Gastrocnemius medialis (tissue), 4 donors: ENCODE data around the gene DEFB108B. TPM values are rescaled to one million over a fixed set of nuclear protein-coding genes. Genes with fewer than 3 reads are reported as not detected.
A peak's percentile ranks its signal among the peaks of the same experiment; 100 is the strongest.
"Not testable (repeated sequence)": the region's sequence is repeated elsewhere in the genome, so short reads cannot be mapped to it uniquely, and the experiment has no call there.

ENCODE experiments used
- ATAC-seq, 2 donors: fragments of 150-250 bp; one replicate each; pipeline ENCODE4 v1.9.1; 2016
- DNase-seq, 2 donors: peaks; one replicate each; pipeline ENCODE4 v3.0.0-alpha.2; 2019
- H3K27ac ChIP-seq, 4 donors: fragments of 200-600 bp; sonication (generic); 1 replicate in 1 of 4; 2 replicates in 3 of 4; pipeline ENCODE4 v1.5.1; 2016 to 2018; ENCODE audit warnings: mild to moderate bottlenecking in 2 of 4, moderate library complexity in 1 of 4
- H3K27me3 ChIP-seq, 3 donors: fragments of 200-600 bp; sonication (generic) in 2 of 3; 1 replicate in 1 of 3; 2 replicates in 2 of 3; pipeline versions ENCODE4 v1.5.1 to v1.6.0; 2016 to 2019; ENCODE audit warnings: mild to moderate bottlenecking in 1 of 3, moderate library complexity in 1 of 3
- H3K36me3 ChIP-seq, 2 donors: fragments of 200-600 bp; sonication (generic) in 1 of 2; one replicate each; pipeline ENCODE4 v1.5.1; 2017 to 2018
- H3K4me1 ChIP-seq, 2 donors: fragments of 200-600 bp; sonication (generic) in 1 of 2; one replicate each; pipeline ENCODE4 v1.5.1; 2016 to 2017; ENCODE audit warnings: mild to moderate bottlenecking in 2 of 2
- H3K4me3 ChIP-seq, 4 donors: fragments of 200-600 bp; sonication (generic) in 3 of 4; 1 replicate in 1 of 4; 2 replicates in 3 of 4; pipeline ENCODE4 v1.5.1; 2016 to 2019; ENCODE audit warnings: mild to moderate bottlenecking in 2 of 4
- H3K9me3 ChIP-seq, 3 donors: fragments of 200-600 bp; sonication (generic) in 2 of 3; 1 replicate in 1 of 3; 2 replicates in 2 of 3; pipeline ENCODE4 v1.5.1; 2016 to 2019
- in situ Hi-C, 4 donors: fragments of 200-750 bp; cut with MboI; loops; one replicate each; pipeline versions ENCODE4 v1.15.0 to v1.8.0; 2017; ENCODE audit warnings: low sequenced_read_pairs in 4 of 4
- intact Hi-C: fragments of 100-400 bp; cut with DNase I; formaldehyde crosslinking; loops from one replicate; pipeline ENCODE4 v1.15.1; 2023; ENCODE audit warnings: low total_unique reads
- total RNA-seq, 4 donors: library from RNA; depleted of rRNA; stranded (reverse); fragments of >200 nt; gene quantifications; one replicate each; pipeline versions ENCODE4 v1.1.0 to v1.2.3, GENCODE V29; 2016
- TF ChIP-seq, protein P1 (sequence below), 5 experiments: fragments of 450-650 bp in 3 of 5; fragments of 200-600 bp in 2 of 5; sonication (generic) in 2 of 5; IDR thresholded peaks in 4 of 5; conservative IDR thresholded peaks in 1 of 5; 1 replicate in 4 of 5; 2 replicates in 1 of 5; pipeline ENCODE4 v1.5.1; 2016 to 2019; ENCODE audit warnings: antibody characterized with exemption in 5 of 5, mild to moderate bottlenecking in 3 of 5, moderate library complexity in 3 of 5

DEFB108B gene
- total RNA-seq, 4 donors from 2014 or later = not detected

- H3K9me3 ChIP-seq, intact Hi-C loops, in situ Hi-C loops, H3K36me3 ChIP-seq, H3K27ac ChIP-seq, H3K4me3 ChIP-seq, ATAC-seq, H3K27me3 ChIP-seq, H3K4me1 ChIP-seq, DNase-seq: not testable (repeated sequence)
Observed at GRCh38 chr11:71804158-71804947, 28.6 kb upstream of the DEFB108B start.

DNA sequence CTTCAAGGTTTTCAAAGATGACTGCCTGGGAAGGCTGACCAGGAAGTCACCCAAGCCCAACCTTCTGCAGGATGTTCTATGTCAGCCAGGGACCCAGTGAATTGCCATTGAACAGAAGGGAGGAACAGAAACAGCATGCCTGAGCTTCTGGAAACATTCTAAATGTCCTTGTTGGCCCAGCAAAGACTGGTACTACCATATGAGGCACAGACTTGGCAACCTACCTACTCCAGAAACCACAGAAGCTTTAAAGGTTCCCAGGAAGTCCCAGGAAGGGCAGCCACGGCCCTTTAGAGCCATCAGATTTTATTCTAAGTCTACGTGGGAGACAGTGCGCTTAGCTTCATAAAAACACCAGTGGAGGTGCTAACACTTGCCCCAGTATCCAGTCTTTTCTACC is 20.5 kb upstream of the DEFB108B start:
- H3K4me3 ChIP-seq, intact Hi-C loops, H3K27ac ChIP-seq, H3K9me3 ChIP-seq, DNase-seq, H3K4me1 ChIP-seq, in situ Hi-C loops, H3K36me3 ChIP-seq, ATAC-seq, H3K27me3 ChIP-seq: not testable (repeated sequence)

DNA sequence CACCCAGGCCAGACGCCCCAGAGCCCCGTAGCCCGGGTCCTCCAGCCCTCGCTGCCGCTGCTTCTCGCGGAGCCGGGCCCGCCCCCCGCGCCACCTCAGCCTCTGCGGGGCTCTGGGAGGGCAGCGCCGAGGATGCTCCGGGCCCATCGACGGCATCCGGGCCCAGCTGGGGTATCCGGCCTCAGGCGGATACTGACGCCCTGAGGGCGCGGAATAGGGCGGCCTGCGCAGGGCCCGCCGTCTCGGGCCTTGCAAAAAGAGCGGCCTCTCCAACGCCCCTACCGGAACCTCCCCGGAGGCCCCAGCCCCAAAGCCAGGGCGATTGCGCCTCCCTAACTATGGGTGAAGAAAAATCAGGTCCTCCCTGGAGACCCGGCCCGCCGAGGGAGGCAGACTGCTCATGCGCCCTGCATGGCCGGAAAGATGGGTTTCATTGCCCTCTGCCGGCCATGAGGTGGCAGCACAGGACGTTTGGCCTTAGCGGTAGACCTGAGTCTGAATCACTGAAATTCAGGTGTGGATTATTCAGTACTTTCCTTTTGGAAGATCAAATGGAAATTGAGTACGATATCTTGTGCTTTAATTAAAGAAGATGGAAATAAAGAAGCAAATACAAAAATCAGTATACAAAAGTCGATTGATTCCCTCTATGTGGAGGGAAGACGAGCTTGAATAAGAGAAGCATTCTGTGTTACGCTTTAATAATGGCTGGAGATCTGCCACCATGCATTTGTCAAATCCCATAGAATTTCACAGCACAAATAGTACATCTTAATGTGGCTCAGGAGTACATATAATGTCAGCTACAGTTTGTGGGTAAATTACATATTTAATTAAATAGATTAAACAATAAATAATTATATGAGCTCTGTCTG is 19.3 kb upstream of the DEFB108B start:
- H3K27me3 ChIP-seq, intact Hi-C loops, H3K9me3 ChIP-seq, H3K4me1 ChIP-seq, H3K36me3 ChIP-seq, in situ Hi-C loops: not testable (repeated sequence)
- Histone ChIP-seq H3K27ac (peak overlapping the region in 1 of 4 donors; percentile 41), H3K4me3 (peak overlapping the region; percentile 54 to 63 (median 60))
- TF ChIP-seq, protein P1, sequence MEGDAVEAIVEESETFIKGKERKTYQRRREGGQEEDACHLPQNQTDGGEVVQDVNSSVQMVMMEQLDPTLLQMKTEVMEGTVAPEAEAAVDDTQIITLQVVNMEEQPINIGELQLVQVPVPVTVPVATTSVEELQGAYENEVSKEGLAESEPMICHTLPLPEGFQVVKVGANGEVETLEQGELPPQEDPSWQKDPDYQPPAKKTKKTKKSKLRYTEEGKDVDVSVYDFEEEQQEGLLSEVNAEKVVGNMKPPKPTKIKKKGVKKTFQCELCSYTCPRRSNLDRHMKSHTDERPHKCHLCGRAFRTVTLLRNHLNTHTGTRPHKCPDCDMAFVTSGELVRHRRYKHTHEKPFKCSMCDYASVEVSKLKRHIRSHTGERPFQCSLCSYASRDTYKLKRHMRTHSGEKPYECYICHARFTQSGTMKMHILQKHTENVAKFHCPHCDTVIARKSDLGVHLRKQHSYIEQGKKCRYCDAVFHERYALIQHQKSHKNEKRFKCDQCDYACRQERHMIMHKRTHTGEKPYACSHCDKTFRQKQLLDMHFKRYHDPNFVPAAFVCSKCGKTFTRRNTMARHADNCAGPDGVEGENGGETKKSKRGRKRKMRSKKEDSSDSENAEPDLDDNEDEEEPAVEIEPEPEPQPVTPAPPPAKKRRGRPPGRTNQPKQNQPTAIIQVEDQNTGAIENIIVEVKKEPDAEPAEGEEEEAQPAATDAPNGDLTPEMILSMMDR (IDR thresholded peaks at IDR 0.05 in 4 of 5, conservative IDR thresholded peaks at IDR 0.05 in 1 of 5) = peak; percentile 52 to 89 (median 78)
- peak; percentile 31 to 65 for DNase-seq
- ATAC-seq = peak in 1 of 2 donors; percentile 33

DNA sequence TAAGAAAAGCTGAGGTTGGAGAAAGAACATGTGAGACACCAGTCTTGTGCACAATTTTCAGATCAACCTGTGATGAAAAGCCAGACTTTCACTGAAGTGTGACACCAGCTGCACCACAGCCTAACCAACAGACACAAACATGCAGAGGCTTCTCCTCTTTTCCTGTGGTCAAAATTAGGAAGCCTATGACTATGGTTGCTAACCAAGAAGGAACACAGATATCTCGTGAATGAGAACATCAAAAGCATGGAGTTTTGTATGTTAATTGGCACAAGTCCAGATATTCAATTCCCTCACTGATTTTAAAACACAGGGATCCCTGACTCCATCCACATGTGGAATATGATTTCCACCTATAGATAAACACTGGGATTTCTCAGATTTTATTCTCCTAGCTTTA is 11.5 kb upstream of the DEFB108B start:
- in situ Hi-C loops, intact Hi-C loops: not testable (repeated sequence)

GRCh38 chr11:71829247-71829646 is 3.8 kb upstream of the DEFB108B start:
- intact Hi-C loops, H3K9me3 ChIP-seq, ATAC-seq, H3K4me1 ChIP-seq, H3K36me3 ChIP-seq, H3K27ac ChIP-seq, H3K4me3 ChIP-seq, DNase-seq, in situ Hi-C loops, H3K27me3 ChIP-seq: not testable (repeated sequence)

More for the DNA sequence above, 11.5 kb upstream of the DEFB108B start:
- H3K4me1 ChIP-seq, H3K27ac ChIP-seq, DNase-seq, H3K4me3 ChIP-seq, ATAC-seq, H3K36me3 ChIP-seq, H3K9me3 ChIP-seq, H3K27me3 ChIP-seq: not testable (repeated sequence)

DNA sequence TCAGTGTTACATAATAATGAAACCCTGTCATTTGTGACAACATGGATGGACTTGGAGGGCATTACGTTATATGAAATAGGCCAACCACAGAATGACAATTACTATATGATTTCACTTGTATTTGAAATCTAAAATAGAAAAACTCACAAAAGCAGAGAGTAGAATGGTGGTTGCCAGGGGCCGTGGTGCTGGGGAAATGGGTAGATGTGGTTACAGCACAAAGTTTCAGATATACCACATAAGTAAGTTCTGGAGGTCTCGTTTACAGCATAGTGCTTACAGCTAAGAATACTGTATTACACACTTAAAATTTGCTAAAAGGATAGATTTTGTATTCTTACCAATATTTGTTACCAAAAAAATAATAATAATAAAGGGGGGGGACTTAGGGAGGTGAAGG is 3.3 kb upstream of the DEFB108B start:
- H3K9me3 ChIP-seq, DNase-seq, ATAC-seq, H3K36me3 ChIP-seq, H3K4me1 ChIP-seq, H3K27ac ChIP-seq, H3K4me3 ChIP-seq, in situ Hi-C loops, H3K27me3 ChIP-seq, intact Hi-C loops: not testable (repeated sequence)

GRCh38 chr11:71842720-71843119 is 9.7 kb downstream of the DEFB108B start:
- H3K27ac ChIP-seq, H3K36me3 ChIP-seq, H3K9me3 ChIP-seq, H3K4me3 ChIP-seq, H3K4me1 ChIP-seq, in situ Hi-C loops, intact Hi-C loops, ATAC-seq, H3K27me3 ChIP-seq, DNase-seq: not testable (repeated sequence)

DNA sequence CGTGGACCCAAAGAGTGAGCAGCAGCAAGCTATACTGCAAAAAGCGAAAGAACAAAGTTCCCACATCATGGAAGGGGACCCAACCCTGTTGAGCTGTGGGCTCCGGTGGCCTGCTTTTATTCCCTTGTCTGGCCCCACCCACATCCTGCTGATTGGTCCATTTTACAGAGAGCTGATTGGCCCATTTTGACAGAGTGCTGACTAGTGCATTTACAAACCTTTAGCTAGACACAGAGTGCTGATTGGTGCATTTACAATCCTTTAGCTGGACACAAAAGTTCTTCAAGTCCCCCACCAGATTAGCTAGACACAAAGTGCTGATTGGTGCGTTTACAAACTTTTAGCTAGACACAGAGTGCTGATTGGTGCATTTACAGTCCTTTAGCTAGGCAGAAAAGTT is 10.4 kb downstream of the DEFB108B start:
- ATAC-seq, H3K4me3 ChIP-seq, DNase-seq, in situ Hi-C loops, H3K9me3 ChIP-seq, H3K4me1 ChIP-seq, intact Hi-C loops, H3K27me3 ChIP-seq, H3K27ac ChIP-seq, H3K36me3 ChIP-seq: not testable (repeated sequence)
